ENCODE results near the gene LMF1. TPM values are rescaled to one million over a fixed set of nuclear protein-coding genes. Genes with fewer than 3 reads are reported as not detected.

The LMF1 gene
- total RNA-seq, 2 experiments from 2014 or later, result 21.3 to 22.6 TPM

GRCh38 chr16:997440-998051 is 26.8 kb upstream of the LMF1 start:
- H3K9me3 Mint-ChIP-seq, result no peaks in the 10 kb centered on the region
- H3K4me3 Mint-ChIP-seq, result peak overlapping the region; percentile 46
- CTCF ChIA-PET, result interaction anchor here (0.6 kb wide), 1 partner anchor 285 kb away, joined by 3 read pairs; no protein-coding TSS in a partner anchor
- peak; percentile 51 for DNase-seq
- peaks cover 28% of the 10 kb centered on the region for H3K4me1 Mint-ChIP-seq
- H3K27ac Mint-ChIP-seq, result no peak overlapping the region
- peaks cover 40% of the 10 kb centered on the region for H3K27me3 Mint-ChIP-seq
- POLR2A ChIA-PET, result interaction anchor here (1.0 to 1.8 kb wide), 4 partner anchors 16 to 33 kb away, joined by 4 to 8 read pairs (median 4); partner anchors contain the start of gene SOX8
- no peaks in the 10 kb centered on the region for H3K36me3 Mint-ChIP-seq (ENCODE audit: low read depth)

DNA sequence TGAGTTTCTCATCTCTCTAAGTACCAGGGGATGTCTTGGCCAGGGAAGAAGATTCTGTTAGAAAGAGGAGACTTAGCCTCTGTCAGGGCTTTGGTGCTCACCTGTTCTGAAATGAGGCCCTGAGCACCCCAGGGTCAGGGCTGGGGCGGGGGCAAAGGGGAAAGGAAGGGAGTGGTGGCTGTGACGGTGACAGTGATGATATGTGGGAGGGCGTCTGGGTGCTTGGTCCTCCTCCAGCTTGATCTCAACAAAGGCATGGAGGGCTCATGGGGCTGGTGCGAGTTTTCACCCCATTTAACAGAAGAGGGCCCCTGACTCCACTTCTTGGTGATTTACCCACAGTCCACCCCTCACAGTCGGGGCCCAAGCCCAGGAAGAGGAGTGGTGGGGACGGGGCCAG is 25.9 kb upstream of the LMF1 start:
- H3K9me3 Mint-ChIP-seq, result no peaks in the 10 kb centered on the region
- H3K4me1 Mint-ChIP-seq, result peaks cover 26% of the 10 kb centered on the region
- peaks cover 40% of the 10 kb centered on the region for H3K27me3 Mint-ChIP-seq
- H3K4me3 Mint-ChIP-seq, result peak overlapping the region; percentile 46
- ChIA-PET POLR2A (interaction anchor here (1.1 to 1.7 kb wide), 2 partner anchors 27 to 33 kb away, joined by 4 read pairs; no protein-coding TSS in a partner anchor), CTCF (interaction anchor here (1.3 kb wide), 1 partner anchor 32 kb away, joined by 3 read pairs; no protein-coding TSS in a partner anchor)
- DNase-seq, result no peak
- H3K36me3 Mint-ChIP-seq (ENCODE audit: low read depth), result no peaks in the 10 kb centered on the region
- no peak overlapping the region for H3K27ac Mint-ChIP-seq

DNA sequence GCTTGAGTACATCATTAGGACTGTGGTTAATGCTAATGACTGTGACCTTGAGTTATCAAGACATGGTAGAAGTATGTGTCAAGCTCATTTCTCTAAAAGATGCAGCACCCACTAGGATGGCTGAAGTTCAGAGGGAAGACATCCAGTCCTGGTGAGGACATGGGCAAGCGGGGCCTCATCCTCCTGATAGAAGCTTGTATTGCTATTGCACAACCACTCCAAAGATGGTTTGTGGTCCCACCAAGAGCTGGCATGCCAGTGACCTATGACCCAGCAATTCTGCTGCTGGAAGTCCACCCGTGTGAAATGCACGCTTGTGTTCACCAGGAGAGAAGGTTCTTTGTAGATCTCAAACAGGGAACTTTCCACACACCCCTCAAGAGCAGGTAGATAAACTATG is 25.0 kb upstream of the LMF1 start:
- Mint-ChIP-seq H3K4me1 (peaks cover 26% of the 10 kb centered on the region), H3K27ac (no peak overlapping the region), H3K36me3 (ENCODE audit: low read depth) (no peaks in the 10 kb centered on the region), H3K9me3 (no peaks in the 10 kb centered on the region), H3K27me3 (peaks cover 36% of the 10 kb centered on the region), H3K4me3 (no peak overlapping the region)
- no peak for DNase-seq
- CTCF ChIA-PET, result interaction anchor here (1.3 kb wide), 1 partner anchor 31 kb away, joined by 3 read pairs; no protein-coding TSS in a partner anchor
- POLR2A ChIA-PET, result interaction anchor here (1.0 to 1.7 kb wide), 3 partner anchors 8 to 32 kb away, joined by 3 to 4 read pairs (median 4); no protein-coding TSS in a partner anchor

DNA sequence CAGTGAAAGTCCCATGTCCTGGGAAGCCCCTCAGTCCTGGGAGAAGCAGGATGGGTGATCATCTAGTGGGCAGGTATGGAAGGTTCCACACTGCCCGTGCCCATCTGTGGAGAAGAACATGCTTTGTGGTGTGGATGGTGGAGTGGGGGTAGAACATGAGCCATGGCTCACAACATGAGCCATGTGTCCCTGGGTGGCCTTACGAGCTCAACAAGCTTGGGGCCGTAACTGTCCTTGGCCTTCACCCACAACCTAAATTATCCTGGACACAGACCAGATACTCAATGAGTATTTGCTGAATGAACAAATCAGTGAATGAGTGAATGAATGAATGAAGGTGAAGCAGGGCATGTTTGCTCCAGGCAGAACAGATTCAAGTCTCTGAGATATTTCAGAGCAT is 24.3 kb upstream of the LMF1 start:
- CTCF ChIA-PET, result no interaction called here
- peaks cover 26% of the 10 kb centered on the region for H3K4me1 Mint-ChIP-seq
- no peak overlapping the region for H3K4me3 Mint-ChIP-seq
- no peaks in the 10 kb centered on the region for H3K36me3 Mint-ChIP-seq (ENCODE audit: low read depth)
- H3K9me3 Mint-ChIP-seq, result no peaks in the 10 kb centered on the region
- H3K27me3 Mint-ChIP-seq, result peaks cover 36% of the 10 kb centered on the region
- H3K27ac Mint-ChIP-seq, result no peak overlapping the region
- POLR2A ChIA-PET, result interaction anchor here (1.0 to 1.7 kb wide), 2 partner anchors 9 to 25 kb away, joined by 3 to 4 read pairs; no protein-coding TSS in a partner anchor
- DNase-seq, result no peak

- Mint-ChIP-seq H3K27ac (no peak overlapping the region), H3K9me3 (no peaks in the 10 kb centered on the region), H3K4me1 (peaks cover 23% of the 10 kb centered on the region), H3K4me3 (no peak overlapping the region), H3K36me3 (ENCODE audit: low read depth) (no peaks in the 10 kb centered on the region), H3K27me3 (peaks cover 36% of the 10 kb centered on the region)
- CTCF ChIA-PET, result no interaction called here
- POLR2A ChIA-PET, result no interaction called here
- no peak for DNase-seq
Observed at GRCh38 chr16:993731-994130, 22.9 kb upstream of the LMF1 start.

- POLR2A ChIA-PET, result no interaction called here
- DNase-seq, result no peak
- Mint-ChIP-seq H3K9me3 (no peaks in the 10 kb centered on the region), H3K4me1 (peaks cover 5% of the 10 kb centered on the region), H3K27ac (no peak overlapping the region), H3K4me3 (no peak overlapping the region), H3K36me3 (ENCODE audit: low read depth) (no peaks in the 10 kb centered on the region), H3K27me3 (peaks cover 21% of the 10 kb centered on the region)
- CTCF ChIA-PET, result no interaction called here
Observed at GRCh38 chr16:991773-992172, 21.0 kb upstream of the LMF1 start.

DNA sequence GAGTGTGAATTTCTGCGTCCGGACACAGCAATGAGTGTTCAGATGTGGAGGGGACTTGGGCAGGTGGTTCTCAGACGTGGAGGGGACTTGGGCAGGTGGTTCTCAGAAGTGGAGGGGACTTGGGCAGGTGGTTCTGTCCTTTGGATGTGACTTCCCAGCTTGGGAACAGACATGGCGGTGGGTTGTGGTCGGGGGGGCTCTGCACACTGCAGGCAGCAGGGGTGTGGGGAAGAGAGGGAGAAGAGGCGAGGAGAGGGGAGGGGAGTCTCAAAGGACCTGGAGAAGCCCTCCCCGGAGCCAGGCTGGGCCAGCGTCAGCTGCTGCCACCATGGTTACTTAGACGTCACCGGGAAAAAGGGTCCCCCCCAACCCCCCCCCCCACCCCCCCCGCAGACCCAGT is 20.6 kb upstream of the LMF1 start:
- Mint-ChIP-seq H3K27me3 (peaks cover 17% of the 10 kb centered on the region), H3K9me3 (no peaks in the 10 kb centered on the region), H3K4me3 (no peak overlapping the region), H3K4me1 (peaks cover under 1% of the 10 kb centered on the region), H3K36me3 (ENCODE audit: low read depth) (no peaks in the 10 kb centered on the region), H3K27ac (no peak overlapping the region)
- no peak for DNase-seq
- CTCF ChIA-PET, result no interaction called here
- POLR2A ChIA-PET, result no interaction called here

GRCh38 chr16:990516-991291 is 19.9 kb upstream of the LMF1 start:
- Mint-ChIP-seq H3K9me3 (no peaks in the 10 kb centered on the region), H3K4me3 (no peak overlapping the region), H3K4me1 (no peaks in the 10 kb centered on the region), H3K27ac (no peak overlapping the region), H3K36me3 (ENCODE audit: low read depth) (no peaks in the 10 kb centered on the region), H3K27me3 (peaks cover 11% of the 10 kb centered on the region)
- DNase-seq, result no peak
- CTCF ChIA-PET, result no interaction called here
- POLR2A ChIA-PET, result no interaction called here

DNA sequence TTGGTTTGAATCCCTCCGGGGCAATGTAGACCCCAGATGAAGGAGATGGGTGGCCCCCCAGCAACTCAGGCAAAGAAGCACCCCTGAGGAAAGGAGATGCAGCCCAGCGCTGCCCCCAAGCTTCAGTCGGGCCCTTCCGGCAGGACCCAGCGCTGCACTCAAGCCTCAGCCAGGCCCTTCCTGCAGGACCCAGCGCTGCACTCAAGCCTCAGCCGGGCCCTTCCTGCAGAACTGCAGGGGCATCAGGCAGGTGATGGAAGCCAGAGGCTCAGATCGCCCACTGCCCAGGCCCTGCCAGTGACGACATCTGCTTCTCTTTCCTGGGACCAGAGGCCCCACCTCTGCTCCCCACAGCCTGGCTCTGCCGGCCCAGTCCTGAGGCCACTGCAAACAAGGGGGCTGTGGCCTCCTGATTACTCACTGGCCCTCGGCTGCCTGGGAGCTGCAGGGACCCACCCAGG is 18.6 kb upstream of the LMF1 start:
- Mint-ChIP-seq H3K27ac (no peak overlapping the region), H3K4me3 (no peak overlapping the region), H3K4me1 (no peaks in the 10 kb centered on the region), H3K36me3 (ENCODE audit: low read depth) (no peaks in the 10 kb centered on the region), H3K9me3 (no peaks in the 10 kb centered on the region), H3K27me3 (no peaks in the 10 kb centered on the region)
- ChIA-PET POLR2A (no interaction called here), CTCF (no interaction called here)
- no peak for DNase-seq

GRCh38 chr16:988471-989353 is 17.9 kb upstream of the LMF1 start:
- no peak overlapping the region for H3K27ac Mint-ChIP-seq
- H3K4me1 Mint-ChIP-seq, result no peaks in the 10 kb centered on the region
- no peaks in the 10 kb centered on the region for H3K27me3 Mint-ChIP-seq
- no peak overlapping the region for H3K4me3 Mint-ChIP-seq
- H3K36me3 Mint-ChIP-seq (ENCODE audit: low read depth), result no peaks in the 10 kb centered on the region
- CTCF ChIA-PET, result no interaction called here
- DNase-seq, result no peak
- no peaks in the 10 kb centered on the region for H3K9me3 Mint-ChIP-seq
- POLR2A ChIA-PET, result no interaction called here

DNA sequence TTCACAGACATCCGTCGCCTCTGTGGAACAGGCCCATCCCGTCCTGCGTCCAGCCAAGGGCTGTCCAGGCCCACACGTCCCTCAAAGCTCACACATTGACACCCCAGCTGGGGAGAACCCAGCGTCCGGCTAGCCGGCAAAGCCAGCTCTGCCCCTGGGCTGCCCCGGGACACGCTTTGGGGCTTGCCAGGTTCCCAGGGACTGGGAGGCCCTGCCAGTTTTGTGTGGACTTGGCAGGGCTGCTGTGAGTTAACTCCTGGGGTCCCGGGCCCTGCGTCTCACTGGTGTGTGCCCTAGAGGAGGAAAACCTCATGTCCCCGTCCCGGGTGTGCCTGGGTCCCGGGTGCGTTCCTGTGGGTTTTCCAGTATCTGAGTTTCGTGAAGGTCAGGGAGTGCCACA is 17.1 kb upstream of the LMF1 start:
- Mint-ChIP-seq H3K27ac (no peak overlapping the region), H3K4me3 (no peak overlapping the region), H3K36me3 (ENCODE audit: low read depth) (no peaks in the 10 kb centered on the region), H3K4me1 (no peaks in the 10 kb centered on the region), H3K27me3 (peaks cover 3% of the 10 kb centered on the region), H3K9me3 (no peaks in the 10 kb centered on the region)
- CTCF ChIA-PET, result no interaction called here
- no peak for DNase-seq
- POLR2A ChIA-PET, result no interaction called here

DNA sequence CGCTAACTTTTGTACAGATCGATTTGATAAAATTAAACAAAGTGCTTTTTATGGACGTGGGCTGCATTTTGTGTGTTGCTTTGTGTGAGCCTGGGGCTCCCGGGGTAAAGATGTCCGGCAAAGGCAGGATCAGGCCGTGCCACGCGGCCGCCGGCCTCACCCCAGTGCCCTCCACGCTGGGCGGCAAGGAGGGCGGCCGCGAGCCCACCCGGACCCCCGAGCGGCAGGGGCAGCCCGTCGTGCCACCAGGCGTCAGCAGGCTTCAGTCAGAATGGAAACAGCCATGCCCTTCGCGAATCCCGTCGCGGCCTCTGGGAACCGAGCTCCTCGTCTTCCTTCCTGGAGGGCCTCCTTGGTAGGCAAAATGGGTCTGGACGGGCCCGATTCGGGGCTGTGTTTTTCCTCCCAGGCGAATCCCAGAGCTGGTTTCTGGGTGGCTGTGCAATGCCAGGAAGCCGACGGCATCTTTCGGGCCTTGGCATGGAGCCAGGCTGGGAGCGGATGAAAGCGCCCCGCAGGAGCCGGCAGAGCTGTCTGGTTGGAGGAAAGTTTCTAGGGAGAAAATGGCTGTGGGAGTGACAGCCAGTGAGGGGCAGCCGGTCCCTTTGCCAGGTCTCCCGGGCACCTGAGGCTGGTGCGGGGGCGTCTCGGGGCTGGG is 16.3 kb upstream of the LMF1 start:
- Mint-ChIP-seq H3K36me3 (ENCODE audit: low read depth) (no peaks in the 10 kb centered on the region), H3K9me3 (no peaks in the 10 kb centered on the region), H3K27ac (no peak overlapping the region), H3K27me3 (peaks cover 7% of the 10 kb centered on the region), H3K4me1 (no peaks in the 10 kb centered on the region), H3K4me3 (no peak overlapping the region)
- ChIA-PET POLR2A (no interaction called here), CTCF (no interaction called here)
- no peak for DNase-seq

DNA sequence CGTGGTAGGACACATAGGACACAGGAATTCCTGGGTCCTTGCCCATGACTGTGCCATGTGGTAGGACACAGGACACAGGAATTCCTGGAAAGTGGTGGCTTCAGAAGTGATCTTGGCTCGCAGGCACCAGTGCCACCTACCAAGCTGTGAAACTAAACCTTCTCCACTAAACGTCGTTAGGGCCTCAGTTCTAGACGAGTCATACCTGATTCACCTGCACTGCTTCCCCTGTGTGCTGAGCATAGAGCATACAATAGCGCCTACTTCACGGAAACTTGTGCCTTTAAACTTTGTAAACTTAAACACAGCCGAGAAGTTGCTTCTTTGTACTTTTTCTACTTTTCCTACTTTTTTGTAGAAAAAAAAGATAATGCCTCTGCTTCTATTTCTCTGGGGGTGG is 15.6 kb upstream of the LMF1 start:
- POLR2A ChIA-PET, result no interaction called here
- no peak overlapping the region for H3K27ac Mint-ChIP-seq
- H3K27me3 Mint-ChIP-seq, result peaks cover 7% of the 10 kb centered on the region
- H3K36me3 Mint-ChIP-seq (ENCODE audit: low read depth), result no peaks in the 10 kb centered on the region
- no peaks in the 10 kb centered on the region for H3K4me1 Mint-ChIP-seq
- no peaks in the 10 kb centered on the region for H3K9me3 Mint-ChIP-seq
- H3K4me3 Mint-ChIP-seq, result no peak overlapping the region
- CTCF ChIA-PET, result no interaction called here
- no peak for DNase-seq

All from activated CD4-positive, alpha-beta memory T cell treated with anti-CD3 and anti-CD28 coated beads, Interleukin-2, amount 10 ng/mL, durations not matched to agents 7 days and 5 days (primary cell).